DMS153 treated with DMSO at 0.1 percent for 48 hours (cell line): Measurements from ENCODE around the gene SERPINB6.
"Not testable (repeated sequence)": the region's sequence is repeated elsewhere in the genome, so short reads cannot be mapped to it uniquely, and the experiment has no call there.

Source experiments
- DNase-seq: peaks from one replicate; lab custom pipeline; 2025; ENCODE audit not compliant: unreplicated experiment; lab: John Stamatoyannopoulos, UW

The SERPINB6 gene

DNA sequence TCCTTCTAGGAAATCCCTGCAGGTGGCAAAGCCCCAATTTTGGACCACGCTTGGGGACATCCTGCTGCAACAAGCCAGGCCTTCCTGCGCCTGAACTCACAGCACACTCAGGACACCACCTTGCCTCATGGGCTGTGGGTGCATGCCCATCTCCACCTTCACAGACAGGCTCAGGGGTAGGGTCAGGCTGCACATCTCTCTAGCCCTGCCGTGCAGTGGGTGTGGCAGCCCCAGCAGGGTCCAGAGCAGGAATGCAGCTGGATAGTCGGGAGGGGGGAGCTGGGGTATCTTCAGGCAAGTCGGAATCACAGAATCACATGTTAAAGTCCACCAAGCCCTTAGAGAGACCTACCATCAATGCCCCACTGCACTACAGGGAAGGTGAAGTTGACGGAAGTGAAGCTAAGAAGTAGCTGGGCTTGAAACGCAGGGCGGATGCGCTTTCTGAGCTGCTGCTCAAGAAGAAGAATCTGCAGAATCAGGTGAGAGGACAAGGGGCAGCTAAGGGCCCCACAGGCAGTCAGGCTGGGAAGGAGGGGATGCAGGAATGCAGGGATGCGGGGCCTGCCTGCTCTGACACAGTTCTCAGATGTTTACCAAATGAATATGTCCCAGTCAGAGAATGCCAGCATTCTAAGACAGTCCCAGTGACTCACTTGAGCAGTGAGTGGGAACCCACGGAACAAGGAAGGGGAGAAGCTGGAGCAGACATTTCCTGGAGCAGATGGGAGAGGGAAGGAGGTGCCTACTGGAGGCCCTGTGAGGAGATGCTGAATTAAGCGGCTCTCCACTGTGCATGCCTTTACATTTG is 11.3 kb downstream of the SERPINB6 start:
- no peak for DNase-seq

DNA sequence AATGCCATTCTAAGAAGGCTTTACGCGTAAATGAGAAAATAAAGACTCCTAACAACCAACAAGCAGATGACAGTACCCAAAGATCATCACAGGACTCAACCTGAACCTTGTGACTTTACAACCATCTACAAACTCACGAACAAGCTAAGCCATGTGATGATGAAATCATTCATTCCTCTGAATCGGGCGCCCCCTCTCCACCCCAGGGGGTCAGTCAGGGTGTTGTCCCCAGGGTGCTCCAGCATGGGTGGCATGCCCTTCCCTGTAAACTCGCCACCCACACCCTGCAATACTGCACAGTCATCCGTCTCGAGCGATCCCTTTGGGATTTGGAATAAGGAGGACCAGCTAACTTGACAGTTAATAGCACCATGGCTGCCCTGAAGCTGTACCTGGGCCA is 12.6 kb downstream of the SERPINB6 start:
- DNase-seq: no peak

DNA sequence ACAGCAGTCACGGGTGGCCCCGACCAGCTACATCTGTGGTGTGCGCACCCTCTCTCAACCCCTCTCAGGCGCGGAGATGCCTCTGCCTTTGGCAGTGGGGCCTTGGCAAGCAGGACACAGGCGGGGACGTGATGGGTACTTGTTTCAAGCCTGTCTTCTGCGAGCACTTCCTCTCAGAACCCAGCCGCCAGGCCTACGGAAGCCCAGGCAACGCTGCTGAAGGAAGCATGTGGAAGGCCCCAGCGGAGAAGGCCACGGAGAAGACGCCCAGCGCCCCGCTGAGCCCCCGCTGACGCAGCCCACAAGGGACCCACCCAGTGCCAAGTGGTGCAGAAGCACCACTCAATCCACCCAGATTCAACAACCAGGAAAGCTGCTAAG is 13.0 kb downstream of the SERPINB6 start:
- no peak for DNase-seq

DNA sequence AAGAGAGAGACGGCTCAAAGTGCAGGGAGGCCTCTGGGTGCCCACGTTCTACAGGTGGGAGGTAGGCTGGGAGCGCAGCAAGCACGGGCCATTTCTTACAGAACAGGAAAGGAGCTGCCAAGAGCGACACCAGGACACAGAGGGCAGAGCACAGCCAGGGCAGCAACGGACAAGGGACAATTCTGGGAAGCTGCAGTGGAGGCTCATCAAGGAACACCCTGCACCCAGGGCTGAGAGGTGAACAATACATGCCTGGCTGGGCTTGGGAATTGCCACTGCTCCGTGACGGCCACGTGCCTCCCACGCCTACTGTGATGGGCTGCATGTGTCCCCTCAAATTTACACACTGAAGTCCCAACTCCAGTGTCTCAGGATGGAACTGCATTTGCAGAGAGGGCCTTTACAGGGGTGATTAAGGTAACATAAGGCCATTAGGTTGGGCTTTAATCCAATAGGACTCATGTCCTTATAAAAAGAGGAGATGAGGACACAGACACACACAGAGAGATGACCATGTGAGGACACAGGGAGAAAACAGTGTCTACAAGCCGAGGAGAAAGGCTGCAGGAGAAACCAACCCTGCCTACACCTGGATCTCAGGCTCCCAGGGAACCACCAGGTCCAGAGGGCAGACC is 13.6 kb downstream of the SERPINB6 start:
- DNase-seq: no peak

DNA sequence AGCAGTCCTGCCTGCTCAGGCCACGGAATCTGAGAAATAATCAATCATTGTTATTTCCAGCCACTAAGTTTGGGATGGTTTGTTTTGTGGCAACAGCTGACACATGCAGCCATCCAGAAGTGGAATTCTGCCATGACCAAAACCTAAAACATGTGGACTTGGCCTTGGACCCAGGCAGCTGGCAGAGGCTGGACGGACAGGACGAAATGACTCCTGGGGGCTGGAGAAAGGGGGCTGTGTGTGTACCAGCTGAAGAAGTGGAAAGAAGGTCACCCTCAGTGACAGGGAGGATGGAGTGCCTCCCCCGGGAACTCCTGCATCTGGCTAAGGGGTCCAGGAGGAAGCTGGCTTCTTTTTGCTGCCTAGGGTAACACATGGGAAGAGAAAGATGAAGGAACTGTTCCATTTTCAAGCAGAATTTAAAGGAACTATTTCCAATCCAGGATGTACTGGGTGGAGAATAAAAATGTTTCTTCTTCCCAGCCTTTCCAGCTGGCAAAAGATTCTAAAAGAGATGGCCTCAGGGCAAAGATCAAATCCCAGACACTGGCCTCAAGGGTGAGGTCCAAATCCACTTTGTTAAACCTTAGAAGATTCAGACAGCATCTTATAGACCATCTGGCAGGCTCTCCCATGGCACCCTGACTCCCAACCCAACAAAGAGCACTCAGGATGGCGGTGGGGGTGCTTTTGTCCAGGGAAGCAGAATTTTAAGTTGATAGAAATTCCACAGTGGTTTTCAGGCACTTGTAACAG is 14.3 kb downstream of the SERPINB6 start:
- no peak for DNase-seq

DNA sequence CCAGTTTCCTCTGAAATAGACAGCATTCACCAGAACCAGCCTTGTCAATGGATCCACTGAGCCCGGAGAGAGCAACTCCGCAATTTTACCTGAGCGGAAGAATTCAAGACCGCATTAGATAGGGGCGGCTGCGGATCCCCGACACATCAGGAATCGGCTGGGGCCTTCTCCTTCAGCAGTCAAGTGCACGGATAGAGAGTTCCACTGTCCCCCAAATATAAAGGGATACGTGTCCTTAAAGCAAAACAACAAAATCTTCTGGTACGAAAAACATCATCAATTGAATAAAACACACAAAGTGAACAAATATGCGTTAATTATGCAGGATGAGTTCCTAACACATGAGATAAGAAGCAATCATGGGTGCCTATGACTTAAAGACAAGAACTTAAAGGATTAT is 18.3 kb downstream of the SERPINB6 start:
- DNase-seq: no peak

DNA sequence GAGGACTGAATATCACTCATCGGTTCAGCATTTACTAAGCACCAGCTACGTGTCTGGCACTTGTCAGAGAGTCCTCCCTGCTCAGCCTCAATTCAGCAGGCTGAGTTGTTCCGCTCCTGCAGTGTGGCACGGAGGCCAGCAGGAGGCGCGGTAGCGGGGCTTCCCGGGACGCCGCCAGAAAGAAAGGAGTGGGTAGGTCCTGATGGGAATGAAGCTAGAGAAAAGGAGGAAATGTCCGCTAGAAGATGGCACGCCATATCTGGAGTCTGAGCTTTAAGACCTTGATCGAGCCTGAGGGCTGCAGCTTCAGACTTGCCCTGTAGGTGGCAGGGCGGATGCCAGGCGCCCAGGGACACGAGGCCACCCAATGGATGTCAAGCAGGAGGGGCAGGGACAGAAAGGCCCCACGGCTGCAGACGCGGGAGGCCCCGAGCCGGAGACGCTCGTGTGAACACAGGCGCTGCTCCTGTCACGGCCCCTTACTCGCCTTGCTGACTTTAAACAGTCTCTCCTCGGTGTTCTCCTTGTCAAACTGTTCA is 18.7 kb downstream of the SERPINB6 start:
- peak; percentile 42 for DNase-seq

DNA sequence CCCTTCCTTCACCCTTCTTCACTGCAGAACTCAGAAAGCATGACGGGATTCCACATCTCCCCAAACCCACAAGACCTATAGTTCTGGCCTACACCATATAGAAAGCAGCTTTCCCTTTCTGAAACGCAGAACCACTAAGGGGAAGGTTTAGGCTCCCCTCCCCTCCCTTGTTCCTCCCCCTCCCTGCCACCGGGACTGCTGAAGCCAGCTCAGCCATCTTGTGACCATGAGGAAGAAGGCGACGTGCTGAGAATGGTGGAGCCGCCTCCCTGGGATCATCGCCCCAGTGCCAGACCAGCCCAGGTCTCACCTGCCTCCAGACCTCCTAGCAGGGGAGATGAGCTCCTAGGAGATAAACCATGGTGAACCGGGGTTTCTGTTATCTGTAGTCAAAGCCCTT is 19.6 kb downstream of the SERPINB6 start:
- no peak for DNase-seq

DNA sequence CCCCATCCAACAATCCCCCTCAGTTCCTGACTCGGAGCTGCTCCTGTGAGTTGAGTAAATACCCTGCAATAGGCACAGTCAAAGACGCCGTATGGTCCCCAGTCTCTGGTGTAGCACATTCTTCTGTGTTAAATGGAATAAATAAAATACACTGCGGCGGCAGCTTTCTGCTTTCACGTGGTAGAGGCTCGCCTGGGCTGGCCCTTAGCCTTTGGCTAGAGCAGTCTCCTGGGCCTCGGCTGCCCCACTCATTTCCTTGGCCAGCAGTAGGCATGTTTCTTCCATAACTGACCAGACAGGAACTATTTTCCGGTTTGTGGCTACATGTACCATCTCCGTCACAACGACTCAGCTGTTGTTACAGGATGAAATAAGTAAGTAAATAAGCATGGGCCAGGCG is 20.7 kb downstream of the SERPINB6 start:
- no peak for DNase-seq

DNA sequence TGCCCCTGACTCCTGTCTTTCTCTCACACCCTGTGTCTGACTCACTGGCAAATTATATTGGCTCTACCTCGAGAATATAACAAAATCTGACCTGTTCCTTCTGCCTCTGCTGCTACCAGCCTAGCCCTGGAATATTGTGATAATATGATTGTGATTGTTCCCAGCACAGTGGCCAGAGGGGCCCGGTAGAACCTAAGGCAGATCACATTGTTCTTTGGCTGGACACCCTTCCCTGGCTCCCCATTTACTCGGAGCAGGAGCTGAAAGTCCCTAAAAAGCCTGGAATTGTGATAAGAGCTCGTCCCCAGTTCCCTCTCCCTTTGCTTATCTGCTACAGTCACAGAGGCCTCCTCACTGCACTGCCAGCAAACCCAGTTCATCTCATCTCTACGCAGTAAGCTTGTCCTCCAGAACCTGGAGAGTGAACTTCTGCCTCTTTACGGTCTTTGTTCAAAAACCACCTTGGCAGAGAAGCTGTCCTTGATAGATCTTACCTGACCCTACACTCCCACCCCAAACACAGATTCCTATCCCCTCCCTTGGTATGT is 21.8 kb downstream of the SERPINB6 start:
- no peak for DNase-seq

DNA sequence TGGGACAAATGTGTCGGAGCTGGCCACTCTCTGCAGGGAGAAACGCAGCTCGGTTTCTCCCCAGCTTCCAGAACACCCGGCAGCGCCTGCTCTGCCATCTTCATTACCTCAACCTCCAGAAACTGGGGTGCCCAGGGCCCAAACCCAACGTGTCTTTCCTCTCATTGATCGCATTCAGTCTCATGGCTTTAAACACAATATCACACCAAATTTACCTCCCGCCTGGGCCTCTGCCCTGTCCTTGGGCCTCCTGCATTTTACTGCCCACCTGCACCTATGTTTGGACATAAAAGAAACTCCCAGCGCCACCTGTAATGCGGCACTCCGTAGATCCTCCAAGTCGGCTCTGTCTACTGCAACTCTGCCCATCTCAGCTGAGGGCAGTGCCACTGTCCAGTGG is 22.2 kb downstream of the SERPINB6 start:
- DNase-seq: no peak

DNA sequence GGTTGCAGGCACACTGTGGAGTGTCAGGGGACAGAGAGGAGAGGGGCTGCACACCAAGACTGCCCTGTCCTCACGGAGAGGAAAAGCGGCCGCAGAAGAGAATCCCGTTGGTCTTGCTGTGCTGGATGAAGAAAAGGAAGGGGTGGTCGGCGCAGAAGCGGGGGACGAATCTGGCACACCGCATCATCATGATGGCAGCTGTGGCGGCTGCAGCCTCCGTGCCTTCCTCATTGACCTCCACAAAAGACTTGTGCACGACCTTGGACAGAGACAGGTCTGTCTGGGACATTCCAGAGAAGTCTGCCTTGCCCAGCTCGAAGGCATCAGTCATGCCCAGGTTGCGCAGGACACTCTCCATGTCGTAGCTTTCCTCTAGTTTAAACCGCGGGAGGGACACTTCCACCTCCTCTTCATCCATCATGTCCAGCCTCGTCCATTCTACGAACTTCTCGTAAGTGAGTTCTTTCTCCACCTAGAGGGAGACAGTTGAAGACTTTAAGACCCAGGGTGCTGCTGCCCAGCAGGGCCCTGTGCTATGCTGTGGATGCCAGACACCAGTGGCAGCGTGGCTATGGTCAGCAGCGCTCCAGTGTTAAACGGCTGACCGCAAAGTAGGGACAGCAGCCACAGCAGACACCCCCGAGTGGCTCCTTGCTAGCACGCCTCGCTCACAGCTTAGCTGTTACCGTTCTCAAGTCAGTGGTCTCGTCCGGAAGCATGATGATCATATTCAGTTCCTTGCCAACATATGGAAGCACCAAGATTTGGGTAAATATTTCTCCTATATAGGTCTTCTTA is 22.9 kb downstream of the SERPINB6 start:
- no peak for DNase-seq

DNA sequence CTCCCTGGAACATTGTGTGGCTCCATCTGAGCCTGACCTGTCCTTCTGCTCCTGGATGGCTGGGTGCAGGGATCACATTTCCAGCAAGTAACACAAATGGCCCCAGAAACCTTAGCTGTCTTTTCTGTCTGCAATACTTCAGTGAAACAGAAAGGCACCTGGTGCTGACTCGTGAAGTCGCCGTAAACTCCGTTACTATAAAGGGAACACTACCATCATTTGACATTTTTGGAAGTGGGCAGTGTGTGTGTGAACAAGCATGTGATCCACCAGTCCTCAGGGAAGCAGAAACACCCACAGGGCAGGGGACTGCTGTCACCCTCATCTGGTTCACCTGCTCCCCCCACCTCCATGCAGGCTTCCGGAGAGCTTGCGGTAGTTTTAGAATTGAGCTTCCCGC is 23.9 kb downstream of the SERPINB6 start:
- DNase-seq: no peak

DNA sequence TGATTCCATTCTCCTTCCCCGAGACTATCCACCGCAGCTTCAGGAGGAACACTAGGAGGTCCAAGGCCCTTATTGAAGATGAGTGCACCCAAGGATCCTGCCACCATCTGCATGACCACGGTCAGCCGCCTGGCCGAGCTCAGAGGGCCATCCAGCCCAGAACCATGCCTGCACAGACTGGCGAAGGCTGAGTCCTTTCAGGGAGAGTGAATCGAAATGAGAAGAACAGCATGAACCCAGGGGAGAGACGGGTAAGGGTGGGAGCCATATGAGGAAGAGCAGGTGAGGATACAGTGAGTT is 26.3 kb downstream of the SERPINB6 start:
- DNase-seq: no peak

DNA sequence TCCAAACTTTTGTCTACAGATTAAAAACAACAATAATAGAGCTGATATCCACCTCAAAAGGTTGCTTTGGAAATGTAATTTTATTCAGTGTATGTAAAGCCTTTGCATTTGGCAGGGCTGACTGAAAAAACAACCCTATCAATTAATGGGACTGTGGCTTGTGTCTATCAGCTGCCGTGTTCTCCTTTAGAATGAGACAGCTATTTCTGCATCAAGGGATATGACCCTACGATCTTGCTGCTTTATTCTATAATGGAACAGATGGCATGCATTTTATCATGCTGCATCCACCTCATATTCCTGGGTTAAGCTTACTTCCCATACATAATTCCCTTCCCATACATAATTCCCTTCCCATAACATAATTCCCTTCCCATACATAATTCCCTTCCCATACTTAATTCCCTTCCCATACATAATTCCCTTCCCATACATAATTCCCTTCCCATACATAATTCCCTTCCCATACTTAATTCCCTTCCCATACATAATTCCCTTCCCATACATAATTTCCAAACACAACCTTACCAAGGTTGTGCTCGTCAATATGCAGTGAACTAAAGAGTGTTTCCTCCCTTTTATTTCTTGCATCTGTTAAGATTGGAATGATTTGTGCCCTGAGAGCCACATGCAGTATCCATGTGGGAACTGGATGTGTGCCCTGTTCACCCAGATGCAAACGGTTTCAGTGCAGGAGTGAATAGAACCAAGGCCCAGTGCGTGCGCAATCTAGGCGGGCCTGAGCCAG is 26.8 kb downstream of the SERPINB6 start:
- DNase-seq: no peak

DNA sequence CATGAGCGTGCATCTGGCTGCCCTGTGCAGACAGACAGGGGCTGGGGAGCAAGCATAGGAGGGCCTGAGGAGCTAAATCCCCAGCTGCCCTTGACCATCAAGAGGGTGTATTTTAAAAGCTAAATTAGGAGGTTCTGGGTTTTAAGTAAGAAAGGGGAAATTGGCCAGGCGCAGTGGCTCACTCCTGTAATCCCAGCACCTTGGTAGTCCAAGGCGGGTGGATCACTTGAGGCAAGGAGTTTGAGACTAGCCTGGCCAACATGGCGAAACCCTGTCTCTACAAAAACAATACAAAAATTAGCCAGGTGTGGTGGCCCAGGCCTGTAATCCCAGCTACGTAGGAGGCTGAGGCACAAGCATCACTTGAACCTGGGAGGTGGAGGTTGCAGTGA is 27.8 kb downstream of the SERPINB6 start:
- no peak for DNase-seq

DNA sequence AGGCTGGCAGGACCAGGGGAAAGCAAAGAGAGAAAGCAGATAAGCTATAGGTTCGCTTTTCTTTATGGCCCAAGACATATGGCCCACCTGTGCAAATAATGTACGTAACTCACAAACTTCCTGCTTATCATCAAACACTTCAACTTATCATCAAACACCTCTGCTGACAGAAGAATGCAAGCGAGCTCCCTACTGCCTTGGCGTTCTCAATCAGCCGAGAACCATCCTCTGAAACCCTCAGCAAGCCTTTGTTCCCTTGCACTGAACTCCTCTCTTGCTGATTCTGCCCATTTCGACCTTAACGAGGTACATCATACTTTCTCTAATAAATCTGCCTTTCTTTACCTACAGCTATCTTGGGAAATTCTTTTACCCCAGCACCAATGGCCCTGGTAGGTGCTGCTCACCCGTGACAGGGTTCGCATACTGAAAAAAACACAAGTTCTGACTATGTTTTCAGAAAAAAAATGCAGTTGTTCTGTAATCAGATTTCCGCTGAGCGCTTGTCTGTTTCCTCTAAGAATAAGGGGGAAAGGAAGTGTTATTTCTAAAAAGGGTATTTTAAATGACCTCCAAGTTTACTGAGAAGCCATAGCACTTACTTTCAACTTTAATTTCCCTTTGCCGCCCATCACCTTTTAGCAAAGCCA is 28.3 kb downstream of the SERPINB6 start:
- no peak for DNase-seq

DNA sequence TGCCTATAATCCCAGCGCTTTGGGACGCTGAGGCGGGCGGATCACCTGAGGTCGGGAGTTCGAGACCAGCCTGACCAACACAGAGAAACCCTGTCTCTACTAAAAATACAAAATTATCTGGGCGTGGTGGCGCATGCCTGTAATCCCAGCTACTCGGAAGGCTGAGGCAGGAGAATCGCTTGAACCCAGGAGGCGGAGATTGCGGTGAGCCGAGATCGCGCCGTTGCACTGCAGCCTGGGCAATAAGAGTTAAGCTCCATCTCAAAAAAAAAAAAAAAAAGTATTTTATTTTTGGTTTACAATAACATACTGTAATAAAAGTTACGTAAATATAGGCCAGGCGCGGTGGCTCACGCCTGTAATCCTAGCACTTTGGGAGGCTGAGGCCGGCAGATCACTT is 29.3 kb downstream of the SERPINB6 start:
- not testable (repeated sequence) for DNase-seq

DNA sequence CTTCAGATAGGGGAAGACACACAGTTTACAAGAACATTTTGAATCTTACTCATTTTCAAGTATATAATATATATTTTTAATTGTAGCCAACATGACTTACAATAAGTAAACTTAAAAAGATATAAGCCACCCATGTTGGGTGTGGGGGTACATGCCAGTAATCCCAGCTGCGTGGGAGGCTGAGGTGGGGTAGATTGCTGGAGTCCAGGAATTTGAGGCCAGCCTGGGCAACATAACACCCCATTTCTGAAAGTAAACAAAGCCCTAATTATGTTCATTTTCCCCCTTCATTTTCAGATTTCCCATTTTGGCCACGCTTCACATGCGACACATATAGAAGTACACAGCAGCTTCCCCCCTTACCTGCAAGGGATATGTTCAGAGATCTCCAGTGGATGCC is 30.5 kb downstream of the SERPINB6 start:
- DNase-seq: no peak
